NB4 (cell line): ENCODE measurements around the gene SIL1.

Experiments used
- POLR2A ChIP-seq: IDR thresholded peaks from 2 replicates; pipeline ENCODE4 v1.6.1; 2011; ENCODE audit warnings: mild to moderate bottlenecking; ENCODE audit not compliant: insufficient read length; ENCODE audit errors: extremely low read depth
- TF ChIP-seq, protein P1 (sequence below): IDR thresholded peaks from one replicate; pipeline ENCODE4 v1.5.1; 2012; ENCODE audit warnings: low read depth, low read length

- TF ChIP-seq, protein P1, sequence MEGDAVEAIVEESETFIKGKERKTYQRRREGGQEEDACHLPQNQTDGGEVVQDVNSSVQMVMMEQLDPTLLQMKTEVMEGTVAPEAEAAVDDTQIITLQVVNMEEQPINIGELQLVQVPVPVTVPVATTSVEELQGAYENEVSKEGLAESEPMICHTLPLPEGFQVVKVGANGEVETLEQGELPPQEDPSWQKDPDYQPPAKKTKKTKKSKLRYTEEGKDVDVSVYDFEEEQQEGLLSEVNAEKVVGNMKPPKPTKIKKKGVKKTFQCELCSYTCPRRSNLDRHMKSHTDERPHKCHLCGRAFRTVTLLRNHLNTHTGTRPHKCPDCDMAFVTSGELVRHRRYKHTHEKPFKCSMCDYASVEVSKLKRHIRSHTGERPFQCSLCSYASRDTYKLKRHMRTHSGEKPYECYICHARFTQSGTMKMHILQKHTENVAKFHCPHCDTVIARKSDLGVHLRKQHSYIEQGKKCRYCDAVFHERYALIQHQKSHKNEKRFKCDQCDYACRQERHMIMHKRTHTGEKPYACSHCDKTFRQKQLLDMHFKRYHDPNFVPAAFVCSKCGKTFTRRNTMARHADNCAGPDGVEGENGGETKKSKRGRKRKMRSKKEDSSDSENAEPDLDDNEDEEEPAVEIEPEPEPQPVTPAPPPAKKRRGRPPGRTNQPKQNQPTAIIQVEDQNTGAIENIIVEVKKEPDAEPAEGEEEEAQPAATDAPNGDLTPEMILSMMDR = no peak
- no peak for TF ChIP-seq POLR2A
These were observed 135.1 kb downstream of the SIL1 start for GRCh38 chr5:139062910-139063663.
